Natural killer cell (primary cell): ENCODE results near the gene FGF12. TPM values are rescaled to one million over a fixed set of nuclear protein-coding genes. Genes with fewer than 3 reads are reported as not detected.

ENCODE experiments used
- ATAC-seq, 3 donors: fragments of 150-1000 bp in 2 of 3; fragments of 200-7000 bp in 1 of 3; cut with Tn5 transposase; 1 replicate in 1 of 3; 2 replicates in 2 of 3; pipeline ENCODE4 v1.10.0; 2021; ENCODE audit warnings: mild to moderate bottlenecking in 2 of 3, moderate library complexity in 2 of 3
- DNase-seq, 2 donors: peaks; one replicate each; pipeline versions ENCODE4 v3.0.0 to v3.0.0-alpha.2; 2013 to 2021; ENCODE audit warnings: mixed read lengths in 1 of 2
- H3K27ac ChIP-seq: one replicate; pipeline ENCODE4 v1.5.1; 2013; ENCODE audit warnings: mild to moderate bottlenecking, low read length
- H3K27me3 ChIP-seq: one replicate; pipeline ENCODE4 v1.6.1; 2013; ENCODE audit warnings: low read length; ENCODE audit not compliant: control insufficient read depth, insufficient read depth
- H3K36me3 ChIP-seq: one replicate; pipeline ENCODE4 v1.6.1; 2013; ENCODE audit warnings: low read length; ENCODE audit not compliant: control insufficient read depth, insufficient read depth
- H3K4me1 ChIP-seq: one replicate; pipeline ENCODE4 v1.6.1; 2013; ENCODE audit warnings: low read length; ENCODE audit not compliant: control insufficient read depth, insufficient read depth
- H3K4me3 ChIP-seq: one replicate; pipeline ENCODE4 v1.5.1; 2013; ENCODE audit warnings: low read length
- H3K9me3 ChIP-seq: one replicate; pipeline ENCODE4 v1.6.1; 2013; ENCODE audit warnings: low read length; ENCODE audit not compliant: control insufficient read depth, insufficient read depth
- H3K27ac Mint-ChIP-seq, 2 donors: one replicate each; pipeline ENCODE4 v1.8.0; 2022; ENCODE audit warnings: mild to moderate bottlenecking in 2 of 2, mixed read lengths in 2 of 2, moderate library complexity in 1 of 2
- H3K27me3 Mint-ChIP-seq, 2 donors: one replicate each; pipeline ENCODE4 v1.8.0; 2022; ENCODE audit warnings: low read depth in 2 of 2, mixed read lengths in 2 of 2
- H3K36me3 Mint-ChIP-seq: one replicate; pipeline ENCODE4 v1.8.0; 2022; ENCODE audit warnings: mixed read lengths
- H3K4me1 Mint-ChIP-seq, 2 donors: one replicate each; pipeline ENCODE4 v1.8.0; 2022; ENCODE audit warnings: mixed read lengths in 2 of 2
- H3K4me3 Mint-ChIP-seq: one replicate; pipeline ENCODE4 v1.8.0; 2022; ENCODE audit warnings: mild to moderate bottlenecking, moderate library complexity, mixed read lengths
- H3K9me3 Mint-ChIP-seq, 2 donors: one replicate each; pipeline ENCODE4 v1.8.0; 2022; ENCODE audit warnings: mixed read lengths in 2 of 2
- WGBS: methylation state at CpG from one replicate; pipeline ENCODE4 v1.1.7; 2013; ENCODE audit warnings: missing lambda C conversion rate; ENCODE audit not compliant: insufficient coverage; 5-methylcytosine and 5-hydroxymethylcytosine counted together
- intact Hi-C: fragments of 100-400 bp; cut with micrococcal nuclease; formaldehyde crosslinking; loops from one replicate; pipeline ENCODE4 v1.14.2; 2022
- total RNA-seq, 4 donors: library from RNA; stranded (reverse); fragments of 120-200 nt in 1 of 4; gene quantifications; one replicate each; pipeline versions ENCODE4 v1.2.3 to v1.2.4, GENCODE V29; 2013 to 2022
- TF ChIP-seq, protein P1 (sequence below): fragments of 200-600 bp; IDR thresholded peaks from one replicate; pipeline ENCODE4 v1.8.0; 2022; ENCODE audit warnings: antibody characterized with exemption

The FGF12 gene
- total RNA-seq, 3 donors from 2014 or later (not counting 1 experiment from before 2014, with no cell fraction given): not detected

DNA sequence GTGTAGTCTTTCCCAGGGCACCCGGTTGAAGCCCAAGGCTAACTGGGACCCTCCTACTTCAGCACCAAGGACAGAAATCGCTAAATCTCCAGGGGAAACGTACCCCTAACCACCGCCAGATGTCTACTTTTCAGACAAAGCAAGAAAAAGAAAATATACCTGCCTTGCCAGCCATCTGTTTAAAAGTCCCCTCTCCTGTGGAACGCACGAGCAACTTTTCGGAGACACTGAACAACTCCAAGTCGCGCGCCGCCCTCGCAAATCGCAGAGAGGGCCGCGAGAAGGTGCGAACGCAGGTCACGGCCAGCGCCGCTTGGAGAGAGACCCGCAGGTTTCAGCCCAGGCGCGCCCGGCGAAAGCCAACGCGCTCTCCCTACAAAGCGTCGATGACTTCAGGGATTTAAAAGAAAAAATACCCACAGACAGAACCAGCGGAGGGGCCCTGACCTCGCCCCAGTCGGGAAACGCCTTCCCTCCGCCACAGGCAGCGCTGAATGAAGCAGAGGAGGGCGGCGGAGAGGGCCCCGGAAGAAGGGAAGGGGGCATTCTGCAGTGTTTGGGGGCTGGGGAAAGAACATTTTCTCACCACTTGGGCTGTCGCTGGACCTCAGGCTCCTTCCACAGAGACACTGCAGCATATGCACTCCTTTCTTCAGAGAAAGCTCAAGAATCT, 213.1 kb downstream of the FGF12 start:
- peaks cover 20% of the 10 kb centered on the region for H3K27me3 ChIP-seq
- H3K36me3 ChIP-seq: no peaks in the 10 kb centered on the region
- Mint-ChIP-seq H3K27ac (no peak overlapping the region), H3K4me1 (no peaks in the 10 kb centered on the region), H3K4me3 (no peak overlapping the region), H3K36me3 (peaks cover 8% of the 10 kb centered on the region), H3K27me3 (peaks cover 24 to 39% of the 10 kb centered on the region in 2 donors), H3K9me3 (peaks cover 5% of the 10 kb centered on the region in 2 donors)
- WGBS: 9% methylated on average over 39 of the region's 39 CpGs
- TF ChIP-seq, protein P1, sequence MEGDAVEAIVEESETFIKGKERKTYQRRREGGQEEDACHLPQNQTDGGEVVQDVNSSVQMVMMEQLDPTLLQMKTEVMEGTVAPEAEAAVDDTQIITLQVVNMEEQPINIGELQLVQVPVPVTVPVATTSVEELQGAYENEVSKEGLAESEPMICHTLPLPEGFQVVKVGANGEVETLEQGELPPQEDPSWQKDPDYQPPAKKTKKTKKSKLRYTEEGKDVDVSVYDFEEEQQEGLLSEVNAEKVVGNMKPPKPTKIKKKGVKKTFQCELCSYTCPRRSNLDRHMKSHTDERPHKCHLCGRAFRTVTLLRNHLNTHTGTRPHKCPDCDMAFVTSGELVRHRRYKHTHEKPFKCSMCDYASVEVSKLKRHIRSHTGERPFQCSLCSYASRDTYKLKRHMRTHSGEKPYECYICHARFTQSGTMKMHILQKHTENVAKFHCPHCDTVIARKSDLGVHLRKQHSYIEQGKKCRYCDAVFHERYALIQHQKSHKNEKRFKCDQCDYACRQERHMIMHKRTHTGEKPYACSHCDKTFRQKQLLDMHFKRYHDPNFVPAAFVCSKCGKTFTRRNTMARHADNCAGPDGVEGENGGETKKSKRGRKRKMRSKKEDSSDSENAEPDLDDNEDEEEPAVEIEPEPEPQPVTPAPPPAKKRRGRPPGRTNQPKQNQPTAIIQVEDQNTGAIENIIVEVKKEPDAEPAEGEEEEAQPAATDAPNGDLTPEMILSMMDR: no peak
- no peaks in the 10 kb centered on the region for H3K4me1 ChIP-seq
- H3K9me3 ChIP-seq: peaks cover 4% of the 10 kb centered on the region
- no peak for DNase-seq
- no peak for ATAC-seq
- H3K27ac ChIP-seq: no peak overlapping the region
- no peak overlapping the region for H3K4me3 ChIP-seq
- intact Hi-C loops: no loop called here

DNA sequence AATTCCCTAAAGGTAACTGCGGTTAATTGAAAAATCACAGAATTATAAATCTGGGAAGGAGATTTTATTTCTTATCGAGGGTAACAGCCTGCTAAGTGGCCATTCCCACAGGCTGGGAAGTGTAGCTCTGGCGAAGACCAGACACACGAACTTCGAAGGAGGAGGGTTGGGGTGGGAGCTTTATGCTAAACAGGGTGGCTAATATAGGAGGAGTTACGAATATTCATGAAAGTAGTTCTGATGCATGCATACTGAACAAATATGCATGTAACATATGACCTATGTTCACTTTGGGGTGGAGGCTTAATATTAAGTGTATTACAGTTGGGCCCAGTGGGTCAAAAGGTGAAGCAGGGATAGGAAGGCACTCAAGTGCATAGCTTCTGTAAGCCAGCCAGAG, 221.6 kb downstream of the FGF12 start:
- Histone ChIP-seq H3K4me3 (no peak overlapping the region), H3K9me3 (no peaks in the 10 kb centered on the region), H3K27me3 (no peaks in the 10 kb centered on the region), H3K4me1 (no peaks in the 10 kb centered on the region), H3K36me3 (no peaks in the 10 kb centered on the region), H3K27ac (no peak overlapping the region)
- Mint-ChIP-seq H3K4me1 (no peaks in the 10 kb centered on the region), H3K36me3 (no peaks in the 10 kb centered on the region), H3K4me3 (no peak overlapping the region), H3K27ac (no peak overlapping the region), H3K9me3 (peaks cover 3 to 4% of the 10 kb centered on the region in 2 donors), H3K27me3 (no peaks in the 10 kb centered on the region)
- DNase-seq (no peak), ATAC-seq (no peak)
- WGBS: 80% methylated on average over 5 of the region's 6 CpGs
- intact Hi-C loops: no loop called here
- TF ChIP-seq, protein P1: no peak

DNA sequence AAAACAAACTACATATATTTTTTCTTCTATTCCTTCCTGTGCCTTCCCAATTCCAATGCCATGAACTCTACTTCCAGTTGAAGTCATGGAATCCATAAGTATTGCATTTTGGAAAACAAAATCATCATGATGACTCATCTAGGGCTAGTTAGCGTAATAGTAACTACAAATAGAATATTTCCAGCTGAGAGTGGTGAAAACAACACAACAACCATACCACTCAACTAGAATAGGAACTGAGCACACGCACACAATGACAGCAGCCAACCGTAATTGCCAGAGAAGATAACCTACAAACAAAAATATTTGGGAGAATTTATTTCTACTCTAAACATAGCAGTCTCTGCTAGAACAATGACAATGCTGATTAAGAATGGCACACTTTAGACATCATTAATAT, 225.9 kb downstream of the FGF12 start:
- no peak overlapping the region for H3K27ac ChIP-seq
- Mint-ChIP-seq H3K27ac (no peak overlapping the region), H3K4me3 (no peak overlapping the region), H3K4me1 (no peaks in the 10 kb centered on the region), H3K9me3 (peaks cover 0 to 4% of the 10 kb centered on the region in 2 donors), H3K27me3 (no peaks in the 10 kb centered on the region), H3K36me3 (no peaks in the 10 kb centered on the region)
- H3K4me3 ChIP-seq: no peak overlapping the region
- 91% methylated on average over 3 of the region's 3 CpGs for WGBS
- H3K4me1 ChIP-seq: no peaks in the 10 kb centered on the region
- intact Hi-C loops: no loop called here
- H3K9me3 ChIP-seq: no peaks in the 10 kb centered on the region
- no peaks in the 10 kb centered on the region for H3K36me3 ChIP-seq
- no peak for DNase-seq
- H3K27me3 ChIP-seq: no peaks in the 10 kb centered on the region
- no peak for ATAC-seq
- TF ChIP-seq, protein P1: no peak
